Glutamatergic neuron (in vitro differentiated cells): ENCODE measurements around the gene ANG. TPM values are rescaled to one million over a fixed set of nuclear protein-coding genes. Genes with fewer than 3 reads are reported as not detected.

Source experiments
- DNase-seq: peaks from one replicate; pipeline ENCODE4 v3.0.0; 2022
- H3K27ac Mint-ChIP-seq: one replicate; pipeline ENCODE4 v1.8.0; 2020; ENCODE audit warnings: mild to moderate bottlenecking, mixed read lengths, inconsistent platforms; ENCODE audit not compliant: unreplicated experiment
- H3K27me3 Mint-ChIP-seq: one replicate; pipeline ENCODE4 v1.8.0; 2020; ENCODE audit warnings: mild to moderate bottlenecking, moderate library complexity, mixed read lengths, inconsistent platforms; ENCODE audit not compliant: unreplicated experiment
- H3K36me3 Mint-ChIP-seq: one replicate; pipeline ENCODE4 v1.8.0; 2020; ENCODE audit warnings: mild to moderate bottlenecking, mixed read lengths, inconsistent platforms; ENCODE audit not compliant: unreplicated experiment
- H3K4me1 Mint-ChIP-seq: one replicate; pipeline ENCODE4 v1.8.0; 2020; ENCODE audit warnings: mild to moderate bottlenecking, low read depth, mixed read lengths, inconsistent platforms; ENCODE audit not compliant: unreplicated experiment
- H3K4me3 Mint-ChIP-seq: one replicate; pipeline ENCODE4 v1.8.0; 2020; ENCODE audit warnings: mild to moderate bottlenecking, mixed read lengths, inconsistent platforms; ENCODE audit not compliant: unreplicated experiment
- H3K9me3 Mint-ChIP-seq: one replicate; pipeline ENCODE4 v1.8.0; 2020; ENCODE audit warnings: mild to moderate bottlenecking, moderate library complexity, mixed read lengths, inconsistent platforms; ENCODE audit not compliant: unreplicated experiment
- CTCF ChIP-seq: fragments of 200-600 bp; sonication (generic); IDR thresholded peaks from one replicate; pipeline ENCODE4 v1.5.0; 2021; ENCODE audit not compliant: partially characterized antibody, unreplicated experiment
- total RNA-seq: library from RNA; stranded (reverse); fragmentation: NEBNext Ultra II Directional; extraction: Animal tissue kit (Norgen Biotek cat#: 25700); gene quantifications from one replicate; pipeline ENCODE4 v1.2.1, GENCODE V29; 2021; ENCODE audit not compliant: unreplicated experiment

Gene ANG
- total RNA-seq, 1 donor from 2014 or later, result 1.7 TPM

- H3K27ac Mint-ChIP-seq, result no peak overlapping the region
These were observed 2.5 kb downstream of the ANG start for GRCh38 chr14:20690848-20691640.

GRCh38 chr14:20692116-20692751, 3.7 kb downstream of the ANG start:
- Mint-ChIP-seq H3K4me1 (no peaks in the 10 kb centered on the region), H3K9me3 (no peaks in the 10 kb centered on the region), H3K27ac (no peak overlapping the region)

More at GRCh38 chr14:20690848-20691640, 2.5 kb downstream of the ANG start:
- no peak overlapping the region for H3K4me3 Mint-ChIP-seq
- DNase-seq, result no peak
- no peaks in the 10 kb centered on the region for H3K9me3 Mint-ChIP-seq
- H3K36me3 Mint-ChIP-seq, result no peaks in the 10 kb centered on the region
- no peaks in the 10 kb centered on the region for H3K27me3 Mint-ChIP-seq
- peak; percentile 74 for TF ChIP-seq CTCF
- H3K4me1 Mint-ChIP-seq, result no peaks in the 10 kb centered on the region

GRCh38 chr14:20696764-20697163, 8.2 kb downstream of the ANG start:
- H3K27ac Mint-ChIP-seq, result no peak overlapping the region
- no peak overlapping the region for H3K4me3 Mint-ChIP-seq
- no peaks in the 10 kb centered on the region for H3K36me3 Mint-ChIP-seq
- TF ChIP-seq CTCF, result no peak
- no peak for DNase-seq
- no peaks in the 10 kb centered on the region for H3K4me1 Mint-ChIP-seq
- peaks cover 3% of the 10 kb centered on the region for H3K27me3 Mint-ChIP-seq
- no peaks in the 10 kb centered on the region for H3K9me3 Mint-ChIP-seq

More at GRCh38 chr14:20692116-20692751, 3.7 kb downstream of the ANG start:
- no peak for DNase-seq
- TF ChIP-seq CTCF, result no peak
- H3K4me3 Mint-ChIP-seq, result no peak overlapping the region
- H3K27me3 Mint-ChIP-seq, result no peaks in the 10 kb centered on the region
- no peaks in the 10 kb centered on the region for H3K36me3 Mint-ChIP-seq

GRCh38 chr14:20697273-20698017, 8.9 kb downstream of the ANG start:
- DNase-seq, result peak; percentile 79
- Mint-ChIP-seq H3K4me1 (no peaks in the 10 kb centered on the region), H3K36me3 (no peaks in the 10 kb centered on the region), H3K4me3 (no peak overlapping the region), H3K27me3 (peaks cover 3% of the 10 kb centered on the region), H3K27ac (no peak overlapping the region), H3K9me3 (no peaks in the 10 kb centered on the region)
- TF ChIP-seq CTCF, result peak; percentile 58

- Mint-ChIP-seq H3K27me3 (peaks cover 3% of the 10 kb centered on the region), H3K4me3 (no peak overlapping the region), H3K27ac (no peak overlapping the region), H3K4me1 (no peaks in the 10 kb centered on the region), H3K36me3 (no peaks in the 10 kb centered on the region), H3K9me3 (no peaks in the 10 kb centered on the region)
- TF ChIP-seq CTCF, result no peak
- DNase-seq, result no peak
These were observed 9.4 kb downstream of the ANG start for GRCh38 chr14:20698018-20698329.
